K562 (cell line): ENCODE measurements around the gene LHCGR. TPM values are rescaled to one million over a fixed set of nuclear protein-coding genes. Genes with fewer than 3 reads are reported as not detected.

Source experiments
- ATAC-seq: fragments of 200-7000 bp; cut with Tn5 transposase; 3 replicates; pipeline ENCODE4 v1.9.1; 2020; ENCODE audit warnings: moderate library complexity
- BruUV-seq: library from RNA; stranded (reverse); fragments of 400-500 nt; replicated peaks from 2 replicates; lab custom pipeline; 2021; lab: Mats Ljungman, UMichigan
- CTCF ChIA-PET: fragments of 300-600 bp; formaldehyde crosslinking; extraction: SDS; loops from one replicate; lab custom pipeline; 2021; ENCODE audit warnings: low intra/inter-chr PET ratio; lab: Yijun Ruan, JAX
- POLR2A ChIA-PET: fragments of 300-600, 350-650 bp; sonication (Branson Sonifier 250); formaldehyde crosslinking; extraction: SDS; loops from one replicate; lab custom pipeline; 2021; ENCODE audit warnings: antibody characterized with exemption, inconsistent platforms; lab: Yijun Ruan, JAX
- DNase-seq, 4 experiments: peaks; one replicate each; pipeline versions ENCODE4 v3.0.0 to v3.0.0-alpha.2; 2011 to 2018; ENCODE audit warnings: low spot score in 3 of 4, mixed read lengths in 3 of 4; ENCODE audit errors: extremely low read depth in 1 of 4
- FAIRE-seq: peaks from 2 replicates; lab custom pipeline; 2011; peaks lifted over from hg19 to GRCh38; lab: Jason Lieb, UNC
- H2AFZ ChIP-seq: 2 replicates; pipeline ENCODE4 v1.6.0; 2011; ENCODE audit warnings: low read depth, low read length, control low read depth, inconsistent platforms
- H3K27ac ChIP-seq: fragments of 200-600 bp; 3 replicates; pipeline ENCODE4 v1.8.0; 2011; ENCODE audit warnings: low read depth, mild to moderate bottlenecking, control low read depth, inconsistent platforms, low read length, moderate library complexity, mixed read lengths; ENCODE audit errors: extremely low read depth
- H3K27me3 ChIP-seq, 2 experiments: fragments of 300-600 bp in 1 of 2; 2 replicates in 1 of 2; 3 replicates in 1 of 2; pipeline versions ENCODE4 v1.6.0 to v1.8.0; 2011; ENCODE audit warnings: inconsistent platforms in 2 of 2, low read length in 2 of 2, mild to moderate bottlenecking in 1 of 2, mixed read lengths in 1 of 2, moderate library complexity in 1 of 2; ENCODE audit not compliant: control insufficient read depth in 2 of 2, insufficient read depth in 2 of 2
- H3K36me3 ChIP-seq: fragments of 300-600 bp; 3 replicates; pipeline ENCODE4 v1.8.0; 2011; ENCODE audit warnings: mild to moderate bottlenecking, low read length, inconsistent platforms; ENCODE audit not compliant: control insufficient read depth, insufficient read depth
- H3K4me1 ChIP-seq, 2 experiments: fragments of 200-600 bp in 1 of 2; replicated peaks in 1 of 2; 2 replicates in 1 of 2; 3 replicates in 1 of 2; pipeline versions ENCODE4 v1.5.1 to v1.8.0; 2011; ENCODE audit warnings: inconsistent platforms in 2 of 2, low read length in 2 of 2, mild to moderate bottlenecking in 1 of 2, mixed read lengths in 1 of 2, moderate library complexity in 1 of 2; ENCODE audit not compliant: control insufficient read depth in 2 of 2, insufficient read depth in 2 of 2
- H3K4me2 ChIP-seq: 2 replicates; pipeline ENCODE4 v1.6.1; 2011; ENCODE audit warnings: low read length, control low read depth, inconsistent platforms, mixed read lengths; ENCODE audit not compliant: insufficient read depth
- H3K4me3 ChIP-seq: fragments of 200-600 bp; sonication (generic), shearing (Covaris generic); 2 replicates; pipeline ENCODE4 v1.5.1; 2016; ENCODE audit warnings: control low read depth, inconsistent platforms
- H3K79me2 ChIP-seq: fragments of 200-600 bp; 3 replicates; pipeline ENCODE4 v1.8.0; 2011; ENCODE audit warnings: low read length, inconsistent platforms; ENCODE audit not compliant: control insufficient read depth, insufficient read depth
- H3K9ac ChIP-seq, 2 experiments: 2 replicates each; pipeline versions ENCODE4 v1.6.0 to v1.6.1; 2011; ENCODE audit warnings: low read depth in 2 of 2, low read length in 2 of 2, control low read depth in 1 of 2, inconsistent platforms in 1 of 2, mild to moderate bottlenecking in 1 of 2, mixed read lengths in 1 of 2; ENCODE audit not compliant: insufficient read depth in 1 of 2
- H3K9me1 ChIP-seq: one replicate; pipeline ENCODE4 v1.6.0; 2011; ENCODE audit warnings: inconsistent platforms, mild to moderate bottlenecking, low read length, moderate library complexity; ENCODE audit not compliant: control insufficient read depth, insufficient read depth
- H3K9me3 ChIP-seq: replicated peaks from 2 replicates; pipeline ENCODE4 v1.5.1; 2011; ENCODE audit warnings: low read depth, low read length, inconsistent platforms; ENCODE audit not compliant: control insufficient read depth, insufficient read depth
- H4K20me1 ChIP-seq: replicated peaks from 2 replicates; pipeline ENCODE4 v1.6.1; 2011; ENCODE audit warnings: low read length, inconsistent platforms, mixed read lengths; ENCODE audit not compliant: control insufficient read depth, insufficient read depth
- CEBPB ChIP-seq: fragments of 450-650 bp; IDR thresholded peaks from 2 replicates; pipeline ENCODE4 v1.6.1; 2016; ENCODE audit warnings: missing genetic modification characterization, missing compliant biosample characterization
- CREB3 ChIP-seq: fragments of 450-650 bp; conservative IDR thresholded peaks from 2 replicates; pipeline ENCODE4 v1.6.1; 2016; ENCODE audit warnings: missing genetic modification characterization, low read depth, mild to moderate bottlenecking, missing compliant biosample characterization, moderate library complexity
- CREB5 ChIP-seq: fragments of 250-450 bp; sonication (Bioruptor Pico); IDR thresholded peaks from 2 replicates; pipeline ENCODE4 v1.5.0; 2020; ENCODE audit warnings: mild to moderate bottlenecking
- ETV1 ChIP-seq: fragments of 450-650 bp; conservative IDR thresholded peaks from 2 replicates; pipeline ENCODE4 v1.6.1; 2016; ENCODE audit warnings: missing genetic modification characterization, control low read depth, low read depth, missing compliant biosample characterization
- FOXO4 ChIP-seq: fragments of 450-650 bp; formaldehyde crosslinking; IDR thresholded peaks from 2 replicates; pipeline ENCODE4 v1.4.0; 2020; ENCODE audit warnings: mild to moderate bottlenecking, moderate library complexity
- GTF2F1 ChIP-seq: IDR thresholded peaks from 2 replicates; pipeline ENCODE4 v1.6.1; 2011; ENCODE audit warnings: low read depth, low read length, improper control_type of control experiment
- MAFK ChIP-seq: IDR thresholded peaks from 2 replicates; pipeline ENCODE4 v1.6.1; 2011; ENCODE audit warnings: low read length, improper control_type of control experiment
- MXD1 ChIP-seq: fragments of 250-450 bp; sonication (Bioruptor Pico); IDR thresholded peaks from 2 replicates; pipeline ENCODE4 v1.8.0; 2021; ENCODE audit warnings: borderline replicate concordance, mild to moderate bottlenecking, moderate library complexity; ENCODE audit not compliant: poor library complexity, severe bottlenecking
- NR1H2 ChIP-seq: sonication (generic); formaldehyde crosslinking; IDR thresholded peaks from 2 replicates; pipeline ENCODE4 v1.4.0; 2020; ENCODE audit warnings: mild to moderate bottlenecking, missing genetic modification reagents
- PML ChIP-seq: IDR thresholded peaks from 2 replicates; pipeline ENCODE4 v1.6.1; 2012; ENCODE audit warnings: low read length, inconsistent platforms
- PURB ChIP-seq: sonication (generic); formaldehyde crosslinking; IDR thresholded peaks from 2 replicates; pipeline ENCODE4 v1.9.0; 2021; ENCODE audit warnings: low read depth, mild to moderate bottlenecking, missing genetic modification reagents
- RAD21 ChIP-seq, 2 experiments: fragments of 250-450 bp in 1 of 2; fragments of 450-650 bp in 1 of 2; sonication (Bioruptor Pico) in 1 of 2; formaldehyde crosslinking in 1 of 2; IDR thresholded peaks in 1 of 2; conservative IDR thresholded peaks in 1 of 2; 2 replicates each; pipeline versions ENCODE4 v1.4.0 to v1.8.0; 2020 to 2022; ENCODE audit warnings: mild to moderate bottlenecking in 2 of 2, moderate library complexity in 1 of 2
- SIN3B ChIP-seq: fragments of 450-650 bp; IDR thresholded peaks from 2 replicates; pipeline ENCODE4 v1.6.1; 2017; ENCODE audit warnings: low read depth, mild to moderate bottlenecking, moderate library complexity
- ZC3H4 ChIP-seq: sonication (generic); formaldehyde crosslinking; IDR thresholded peaks from 2 replicates; pipeline ENCODE4 v1.9.0; 2021; ENCODE audit warnings: missing genetic modification reagents, borderline replicate concordance
- ZKSCAN1 ChIP-seq: fragments of 150-350 bp; IDR thresholded peaks from 2 replicates; pipeline ENCODE4 v1.6.1; 2016; ENCODE audit warnings: low read depth, low read length
- WGBS: fragments of 100-300 bp; shearing (Covaris generic); methylation state at CpG from one replicate; pipeline ENCODE4 v1.1.6; 2016; ENCODE audit warnings: low coverage, mixed read lengths; ENCODE audit not compliant: insufficient coverage; ENCODE audit errors: missing lambda C conversion rate; 5-methylcytosine and 5-hydroxymethylcytosine counted together
- in situ Hi-C: fragments of 300-500 bp; cut with MboI; formaldehyde crosslinking; loops from 4 replicates; pipeline ENCODE4 v1.15.0; 2018; ENCODE audit warnings: inconsistent platforms, mixed read lengths
- intact Hi-C: fragments of 100-400 bp; cut with micrococcal nuclease; formaldehyde crosslinking; loops from 2 replicates; pipeline ENCODE4 v1.14.2; 2022
- polyA plus RNA-seq, 8 experiments: library from polyadenylated mRNA; depleted of rRNA in 4 of 8; stranded (reverse) in 5 of 8; unstranded in 3 of 8; fragments of >200 nt; fragmentation: Nextera tagmentation in 2 of 8; fragmentation: Illumina TruSeq in 1 of 8; extraction: Ambion mirVana in 2 of 8; extraction: Trizol in 1 of 8; gene quantifications; 2 replicates each; pipeline versions ENCODE4 v1.2.1 to v1.2.3, GENCODE V29; 2011 to 2014; ENCODE audit warnings: inconsistent platforms in 1 of 8, missing spikeins in 1 of 8
- total RNA-seq, 7 experiments: library from RNA; depleted of rRNA in 6 of 7; stranded (reverse); fragments of >200 nt in 6 of 7; fragmentation: Illumina TruSeq in 2 of 7; extraction: Trizol in 2 of 7; gene quantifications; 2 replicates each; pipeline versions ENCODE4 v1.2.1 to v1.2.3, GENCODE V29; 2011 to 2021; ENCODE audit warnings: low replicate concordance in 1 of 7

The LHCGR gene
- total and polyA plus RNA-seq, 9 of the 15 experiments (the other 6 are each of a cell fraction or from before 2014, with no cell fraction given), result not detected

GRCh38 chr2:48755473-48755872, at the start of gene LHCGR (continued):
- TF ChIP-seq FOXO4, result no peak
- no peak for TF ChIP-seq ZC3H4
- TF ChIP-seq SIN3B, result no peak
- no peak for TF ChIP-seq RAD21 (CRISPR knock-in tag; conservative IDR thresholded peaks at IDR 0.05 in 1 of 2, IDR thresholded peaks at IDR 0.05 in 1 of 2)

- POLR2A ChIA-PET, result no interaction called here
- no peak for FAIRE-seq
- H3K9me1 ChIP-seq, result no peaks in the 10 kb centered on the region
- TF ChIP-seq NR1H2 (CRISPR knock-in tag) (no peak), MAFK (no peak), PURB (no peak), PML (no peak), ETV1 (tag) (no peak), GTF2F1 (no peak), CEBPB (no peak), CREB5 (CRISPR knock-in tag) (no peak), CREB3 (no peak), MXD1 (CRISPR knock-in tag) (no peak), ZKSCAN1 (no peak)
These were observed 44.1 kb upstream of the LHCGR start for GRCh38 chr2:48799601-48800000.

More at GRCh38 chr2:48799601-48800000, 44.1 kb upstream of the LHCGR start:
- BruUV-seq, result no TSS peak
- Histone ChIP-seq H3K4me2 (no peak overlapping the region), H3K27me3 (no peaks in the 10 kb centered on the region), H3K9me3 (no peaks in the 10 kb centered on the region), H3K79me2 (no peaks in the 10 kb centered on the region), H3K4me3 (no peak overlapping the region), H3K4me1 (no peaks in the 10 kb centered on the region), H3K36me3 (no peaks in the 10 kb centered on the region), H3K27ac (no peak overlapping the region), H2AFZ (no peak overlapping the region), H4K20me1 (no peaks in the 10 kb centered on the region), H3K9ac (no peak overlapping the region)
- DNase-seq (no peak), ATAC-seq (no peak)
- intact Hi-C loops (no loop called here), in situ Hi-C loops (no loop called here)
- 2% methylated on average over 6 of the region's 6 CpGs for WGBS
- CTCF ChIA-PET, result no interaction called here
